HTERT RPE-1 (cell line): ENCODE results near the gene TCF7L2.

Experiments
- in situ Hi-C: fragments of 300-500 bp; cut with MboI; formaldehyde crosslinking; loops from 4 replicates; pipeline ENCODE4 v1.14.3; 2020; ENCODE audit warnings: low sequenced_read_pairs

The TCF7L2 gene

GRCh38 chr10:112949875-112950507 lies at the start of gene TCF7L2:
Gene TCF7L2, plus strand, starts transcription at chr10:112950247. Its CDS starts 510 bp downstream, at chr10:112950757.
- in situ Hi-C loops, result no loop called here

DNA sequence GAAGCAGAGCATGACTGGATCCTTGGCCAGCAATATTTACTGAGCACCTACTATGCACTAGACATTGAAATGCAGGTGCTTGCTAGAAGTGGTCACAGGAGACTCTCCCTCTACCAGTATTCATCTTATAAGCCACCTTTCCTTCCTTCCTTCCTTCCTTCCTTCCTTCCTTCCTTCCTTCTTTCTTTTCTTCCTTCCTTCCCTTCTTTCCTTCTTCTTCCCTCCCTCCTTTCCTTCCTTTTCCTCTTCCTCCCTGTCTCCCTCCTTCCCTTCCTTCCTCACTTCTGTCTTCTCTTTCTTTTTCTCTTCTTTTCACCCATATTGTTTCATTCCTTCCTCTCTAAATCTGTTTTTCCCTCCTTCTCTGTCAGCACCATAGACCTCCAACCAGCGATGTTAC lies 47.3 kb upstream of the TCF7L2 start:
- in situ Hi-C loops, result no loop called here

GRCh38 chr10:112904000-112904399 lies 46.0 kb upstream of the TCF7L2 start:
- in situ Hi-C loops, result no loop called here

DNA sequence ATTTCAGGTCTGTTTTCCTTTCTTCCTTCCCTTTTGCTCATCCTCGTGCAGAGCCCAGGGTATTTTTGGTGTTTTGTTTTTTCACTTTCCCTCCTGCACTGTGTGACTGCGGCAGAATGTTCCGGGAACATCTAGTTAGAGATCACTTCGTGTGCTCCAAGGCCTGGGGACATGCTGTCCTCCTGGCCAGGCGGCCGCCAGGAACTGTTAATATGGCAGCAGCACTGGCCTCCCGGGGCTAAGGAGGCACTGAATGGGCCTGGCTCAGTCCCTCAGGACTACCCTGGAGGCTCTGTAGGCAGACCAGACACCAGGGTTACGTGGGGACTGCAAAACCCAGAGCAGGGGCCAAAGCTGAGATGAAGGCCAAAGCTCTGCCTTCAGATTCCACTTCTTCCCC lies 43.1 kb upstream of the TCF7L2 start:
- in situ Hi-C loops, result no loop called here

- in situ Hi-C loops, result no loop called here
Observed at GRCh38 chr10:112907893-112908292, 42.2 kb upstream of the TCF7L2 start.

GRCh38 chr10:112911206-112911605 lies 38.8 kb upstream of the TCF7L2 start:
- in situ Hi-C loops, result no loop called here

DNA sequence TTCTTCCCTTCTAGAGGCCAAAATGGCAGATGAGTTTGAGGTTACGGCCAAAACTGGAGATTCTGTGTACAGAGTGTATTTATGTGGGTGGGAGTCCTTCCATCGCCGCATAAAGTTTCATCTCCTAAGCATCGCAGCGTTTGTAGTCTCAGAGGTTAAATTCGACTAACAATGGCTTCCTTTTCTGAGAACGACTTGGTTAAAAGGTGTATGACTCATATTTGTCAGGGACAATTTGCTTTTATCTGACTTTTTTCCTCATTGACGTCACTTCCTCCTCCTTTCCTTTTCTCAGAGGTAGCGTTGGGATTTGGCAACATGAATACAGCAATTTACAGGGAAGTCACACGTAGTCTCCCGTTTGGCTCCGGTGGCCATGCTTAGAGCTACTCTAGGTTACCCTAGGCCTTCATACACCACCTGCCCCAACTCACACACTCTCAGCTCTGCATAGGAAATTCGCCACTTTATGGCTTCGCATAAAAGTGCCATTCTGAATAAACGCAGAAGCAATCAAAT lies 37.6 kb upstream of the TCF7L2 start:
- in situ Hi-C loops, result no loop called here

DNA sequence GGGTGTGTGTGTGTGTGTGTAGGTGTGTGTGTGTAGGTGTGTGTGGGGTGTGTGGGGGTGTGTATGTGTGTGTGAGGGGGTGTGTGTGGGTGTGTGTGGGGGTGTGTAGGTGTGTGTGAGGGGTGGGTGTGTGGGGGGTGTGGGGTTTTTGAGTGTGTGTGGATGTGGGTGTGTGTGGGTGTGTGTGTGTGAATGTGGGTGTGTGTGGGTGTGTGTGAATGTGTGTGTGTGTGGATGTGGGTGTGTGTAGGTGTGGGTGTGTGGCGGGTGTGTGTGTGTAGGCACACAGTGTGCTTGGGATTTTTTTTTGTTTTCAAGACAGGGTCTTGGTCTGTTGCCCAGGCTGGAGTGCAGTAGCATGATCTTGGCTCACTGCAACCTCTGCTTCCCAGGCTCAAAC lies 36.8 kb upstream of the TCF7L2 start:
- in situ Hi-C loops, result no loop called here

DNA sequence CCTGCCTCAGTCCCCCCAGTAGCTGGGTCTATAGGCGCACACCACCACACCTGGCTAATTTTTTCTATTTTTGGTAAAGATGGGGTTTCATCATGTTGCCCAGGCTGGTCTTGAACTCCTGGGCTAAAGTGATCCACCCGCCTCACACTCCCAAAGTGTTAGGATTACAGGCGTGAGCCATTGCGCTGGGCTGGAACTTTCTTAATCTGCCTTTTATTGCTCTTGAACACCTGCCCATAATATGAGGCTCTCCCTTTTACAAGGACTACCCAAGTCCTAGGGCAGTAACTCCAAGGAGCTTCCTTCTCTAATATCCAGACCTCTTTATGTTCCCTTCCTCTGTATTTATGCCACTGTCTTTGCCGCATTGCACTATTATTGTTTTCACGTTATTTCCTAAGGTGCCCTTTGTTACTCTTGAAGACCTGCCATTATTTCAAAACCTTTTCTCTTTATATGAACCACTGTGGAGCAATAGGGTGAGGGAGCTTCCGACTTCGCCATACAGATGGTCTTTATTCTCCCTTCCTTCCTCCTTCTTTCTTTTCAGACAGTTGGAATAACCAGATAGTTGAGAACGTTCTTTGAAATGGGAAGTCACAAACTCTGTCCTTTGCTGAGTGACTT lies 36.3 kb upstream of the TCF7L2 start:
- in situ Hi-C loops, result no loop called here

DNA sequence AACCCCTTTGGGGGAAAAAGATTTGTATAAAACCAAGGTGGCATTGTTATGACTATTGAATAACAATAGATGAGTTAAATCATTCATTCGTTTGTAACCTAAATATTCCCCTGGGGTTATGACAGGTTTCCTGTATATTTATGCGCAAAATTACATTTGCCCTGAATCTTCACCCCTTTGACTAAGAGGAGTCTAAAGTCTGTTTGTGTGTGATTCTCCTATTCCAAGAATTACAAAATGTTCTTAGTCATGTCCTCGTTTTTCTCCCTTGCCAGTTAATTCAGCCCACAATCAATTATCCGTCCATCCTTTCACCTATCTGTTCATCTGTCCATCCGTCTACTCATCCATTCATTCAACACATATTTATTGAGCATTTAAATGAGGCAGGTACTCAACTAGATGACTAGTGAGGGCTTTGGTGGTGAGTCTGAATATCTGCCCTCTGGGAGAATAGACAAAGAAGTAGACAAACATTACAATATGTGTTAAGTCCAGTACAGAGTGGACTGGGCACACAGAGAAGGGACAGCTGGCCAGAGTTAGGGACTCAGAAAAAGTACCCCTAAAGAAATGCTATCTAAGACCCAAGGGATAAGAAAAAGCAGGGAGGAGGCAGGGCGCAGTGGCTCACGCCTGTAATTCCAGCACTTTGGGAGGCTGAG lies 35.6 kb upstream of the TCF7L2 start:
- in situ Hi-C loops, result no loop called here

- in situ Hi-C loops, result no loop called here
Observed at GRCh38 chr10:112915590-112916572, 34.2 kb upstream of the TCF7L2 start.

GRCh38 chr10:112917681-112918080 lies 32.4 kb upstream of the TCF7L2 start:
- in situ Hi-C loops, result no loop called here

DNA sequence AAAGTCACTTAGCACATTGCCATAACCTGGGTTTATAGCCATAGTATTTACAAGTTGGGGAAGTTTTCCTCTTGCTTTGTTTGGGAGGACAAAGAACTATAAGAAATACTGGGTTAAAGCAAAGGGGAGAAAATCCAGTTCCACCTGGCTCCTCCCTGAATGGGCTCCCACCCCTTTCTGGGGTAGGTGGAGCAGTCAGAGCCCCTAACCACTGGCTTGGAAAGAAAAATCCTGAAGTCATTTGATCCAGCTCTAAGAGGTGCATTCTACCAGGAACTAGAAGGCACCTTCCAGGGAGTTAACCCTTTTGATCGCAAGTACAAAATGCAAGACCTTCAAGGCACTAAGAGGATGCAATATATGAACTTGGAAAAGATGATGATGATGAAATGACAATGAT lies 31.3 kb upstream of the TCF7L2 start:
- in situ Hi-C loops, result no loop called here

DNA sequence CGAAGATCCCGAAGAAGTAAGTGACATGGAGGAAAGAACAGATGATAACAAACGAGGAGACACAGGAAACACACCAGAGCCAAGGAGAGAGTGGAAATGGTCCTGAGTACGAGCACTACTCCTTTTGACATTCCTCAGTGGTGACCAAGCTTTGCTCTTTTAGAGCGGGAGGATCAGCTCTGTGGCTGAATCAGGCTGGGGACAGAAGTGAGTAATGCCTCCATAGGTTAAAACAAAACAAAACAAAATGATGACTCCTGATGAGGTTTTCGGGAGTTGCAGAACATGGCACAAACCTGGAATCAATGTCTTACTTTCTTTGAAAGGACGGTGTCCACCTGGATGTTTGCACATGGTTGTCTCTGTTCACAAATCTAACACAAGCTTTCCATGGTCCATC lies 30.3 kb upstream of the TCF7L2 start:
- in situ Hi-C loops, result no loop called here

GRCh38 chr10:112926906-112927688 lies 22.9 kb upstream of the TCF7L2 start:
- in situ Hi-C loops, result no loop called here

- in situ Hi-C loops, result no loop called here
Observed at GRCh38 chr10:112927980-112928379, 22.1 kb upstream of the TCF7L2 start.

DNA sequence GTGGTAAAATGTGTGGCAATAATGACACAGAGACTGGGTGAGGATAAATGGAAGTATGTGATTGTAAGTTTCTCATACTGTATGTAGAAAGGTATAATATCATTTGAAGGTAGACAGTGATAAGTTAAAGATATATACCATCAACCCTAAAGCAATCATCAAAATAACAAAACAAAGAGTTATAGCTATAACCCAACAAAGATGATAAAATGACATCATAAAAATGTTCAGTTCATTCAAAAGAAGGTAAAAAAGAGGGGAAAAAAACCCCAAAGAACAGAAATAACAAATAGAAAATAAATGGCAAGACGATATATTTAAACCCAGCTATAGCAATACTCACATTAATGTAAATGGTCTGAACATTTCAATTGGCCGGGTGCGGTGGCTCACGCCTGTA lies 17.4 kb upstream of the TCF7L2 start:
- in situ Hi-C loops, result no loop called here

GRCh38 chr10:112934193-112934592 lies 15.9 kb upstream of the TCF7L2 start:
- in situ Hi-C loops, result no loop called here

DNA sequence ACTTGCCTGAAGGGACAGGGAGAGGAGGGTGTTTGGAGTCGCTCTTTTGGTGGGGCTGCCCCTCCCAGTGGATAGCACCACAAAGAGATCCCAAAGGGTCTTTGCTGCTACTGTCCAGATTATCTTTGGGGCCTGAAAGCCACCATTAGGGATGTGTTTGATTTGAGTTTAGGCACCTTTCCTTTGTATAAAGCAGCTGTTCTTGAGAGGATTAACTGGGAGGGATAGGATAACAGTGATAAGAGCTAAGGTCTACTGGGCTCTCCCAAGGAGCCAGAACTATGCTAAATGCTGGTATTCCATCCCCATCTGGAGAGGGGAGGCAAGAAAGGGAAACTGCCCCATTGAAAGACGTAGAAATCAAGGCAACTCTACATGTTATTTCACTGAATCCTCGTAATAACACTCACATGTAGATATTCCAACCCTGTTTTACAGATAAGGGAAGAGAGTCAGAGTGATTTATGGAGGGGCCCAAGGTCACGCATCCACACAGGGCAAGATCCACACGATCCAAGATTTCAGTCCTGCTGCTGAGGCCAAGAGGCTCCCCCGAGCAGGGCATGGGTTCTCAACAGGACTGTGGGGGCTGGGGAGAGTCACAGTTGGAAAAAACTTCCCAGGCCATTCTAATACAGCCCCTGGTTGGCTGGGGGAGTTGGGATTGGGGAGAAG lies 11.1 kb upstream of the TCF7L2 start:
- in situ Hi-C loops, result no loop called here

DNA sequence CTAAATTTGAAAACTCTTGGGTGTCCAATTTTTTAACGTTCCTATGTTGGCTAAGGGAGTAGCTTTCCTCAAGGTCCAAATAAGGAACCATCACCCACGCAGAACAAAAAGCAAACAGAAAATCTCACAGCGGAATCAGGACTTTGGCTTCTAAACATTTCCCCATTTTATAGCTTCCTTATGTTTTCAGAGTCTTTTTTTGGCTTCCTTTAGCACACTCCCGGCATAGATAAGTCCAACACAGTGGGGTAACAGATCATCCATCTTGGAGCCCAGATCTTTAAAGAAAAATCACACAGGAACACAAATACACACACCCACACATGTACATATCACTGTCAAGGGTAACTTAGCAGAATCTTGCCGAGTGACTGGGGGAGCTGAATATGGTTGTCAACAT lies 4.2 kb upstream of the TCF7L2 start:
- in situ Hi-C loops, result no loop called here
